IMR-90 (cell line): ENCODE results near the gene DDI2. TPM values are rescaled to one million over a fixed set of nuclear protein-coding genes. Genes with fewer than 3 reads are reported as not detected.

Source experiments
- ATAC-seq: fragments of 200-7000 bp; cut with Tn5 transposase; 2 replicates; pipeline ENCODE4 v1.9.1; 2020; ENCODE audit warnings: low read depth, mild to moderate bottlenecking, moderate library complexity
- BruUV-seq: library from RNA; stranded (reverse); fragments of 400-500 nt; replicated peaks from 2 replicates; lab custom pipeline; 2021; lab: Mats Ljungman, UMichigan
- CTCF ChIA-PET: fragments of 300-600 bp; formaldehyde crosslinking; extraction: SDS; loops from one replicate; lab custom pipeline; 2021; ENCODE audit warnings: antibody characterized with exemption; lab: Yijun Ruan, JAX
- POLR2A ChIA-PET: fragments of 300-600 bp; sonication (Branson Sonifier 250); formaldehyde crosslinking; loops from one replicate; lab custom pipeline; 2022; ENCODE audit warnings: antibody characterized with exemption; ENCODE audit not compliant: unreplicated experiment; lab: Charles Lee
- DNase-seq: peaks from one replicate; pipeline ENCODE4 v3.0.0; 2013
- H2AFZ ChIP-seq: replicated peaks from 2 replicates; pipeline ENCODE3; 2013; ENCODE audit warnings: low read length, mild to moderate bottlenecking; ENCODE audit not compliant: poor library complexity
- H2AK5ac ChIP-seq: 2 replicates; pipeline ENCODE4 v1.6.1; 2013; ENCODE audit warnings: low read depth, low read length, inconsistent platforms
- H2AK9ac ChIP-seq: replicated peaks from 2 replicates; pipeline ENCODE3; 2013; ENCODE audit warnings: mild to moderate bottlenecking, low read depth, low read length, moderate library complexity; ENCODE audit not compliant: poor library complexity
- H2BK120ac ChIP-seq: 2 replicates; pipeline ENCODE4 v1.6.1; 2013; ENCODE audit warnings: low read depth, low read length, inconsistent platforms
- H2BK15ac ChIP-seq: 3 replicates; pipeline ENCODE4 v1.6.1; 2013; ENCODE audit warnings: low read depth, low read length, inconsistent platforms
- H2BK20ac ChIP-seq: 2 replicates; pipeline ENCODE4 v1.6.1; 2013; ENCODE audit warnings: low read depth, mild to moderate bottlenecking, inconsistent platforms, low read length, moderate library complexity
- H2BK5ac ChIP-seq: 2 replicates; pipeline ENCODE4 v1.6.1; 2013; ENCODE audit warnings: mild to moderate bottlenecking, low read depth, low read length, inconsistent platforms; ENCODE audit not compliant: poor library complexity, severe bottlenecking
- H3K14ac ChIP-seq: replicated peaks from 2 replicates; pipeline ENCODE4 v1.6.1; 2013; ENCODE audit warnings: low read depth, low read length, inconsistent platforms
- H3K18ac ChIP-seq: 2 replicates; pipeline ENCODE4 v1.6.1; 2013; ENCODE audit warnings: low read depth, low read length, control low read depth
- H3K23ac ChIP-seq: 2 replicates; pipeline ENCODE4 v1.6.1; 2013; ENCODE audit warnings: low read depth, low read length, inconsistent platforms
- H3K27ac ChIP-seq: 2 replicates; pipeline ENCODE4 v1.5.1; 2013; ENCODE audit warnings: mild to moderate bottlenecking, control low read depth, low read length; ENCODE audit not compliant: insufficient read depth
- H3K27me3 ChIP-seq: 2 replicates; pipeline ENCODE4 v1.6.1; 2013; ENCODE audit warnings: low read length; ENCODE audit not compliant: control insufficient read depth, insufficient read depth
- H3K36me3 ChIP-seq: 2 replicates; pipeline ENCODE4 v1.6.1; 2013; ENCODE audit warnings: low read length, mixed read lengths; ENCODE audit not compliant: control insufficient read depth, insufficient read depth
- H3K4ac ChIP-seq: 2 replicates; pipeline ENCODE4 v1.6.1; 2013; ENCODE audit warnings: low read depth, low read length, inconsistent platforms
- H3K4me1 ChIP-seq: 2 replicates; pipeline ENCODE4 v1.6.1; 2013; ENCODE audit warnings: low read length, mixed read lengths; ENCODE audit not compliant: control insufficient read depth, insufficient read depth
- H3K4me2 ChIP-seq: 2 replicates; pipeline ENCODE4 v1.6.1; 2013; ENCODE audit warnings: low read depth, mild to moderate bottlenecking, control low read depth, low read length, moderate library complexity
- H3K4me3 ChIP-seq: 2 replicates; pipeline ENCODE4 v1.5.1; 2013; ENCODE audit warnings: low read depth, mild to moderate bottlenecking, control low read depth, low read length, moderate library complexity; ENCODE audit not compliant: insufficient read depth
- H3K56ac ChIP-seq: 2 replicates; pipeline ENCODE4 v1.6.1; 2013; ENCODE audit warnings: low read length, inconsistent platforms; ENCODE audit not compliant: insufficient read depth; ENCODE audit errors: extremely low read depth
- H3K79me1 ChIP-seq, 2 experiments: 2 replicates each; pipeline ENCODE4 v1.6.1; 2013; ENCODE audit warnings: low read length in 2 of 2, inconsistent platforms in 1 of 2, low read depth in 1 of 2
- H3K9ac ChIP-seq: 2 replicates; pipeline ENCODE4 v1.6.1; 2013; ENCODE audit warnings: low read depth, low read length, control low read depth
- H3K9me1 ChIP-seq: 2 replicates; pipeline ENCODE4 v1.6.1; 2013; ENCODE audit warnings: low read length, inconsistent platforms; ENCODE audit not compliant: insufficient read depth
- H3K9me3 ChIP-seq: 2 replicates; pipeline ENCODE4 v1.6.1; 2013; ENCODE audit warnings: low read length; ENCODE audit not compliant: control insufficient read depth, insufficient read depth
- H4K20me1 ChIP-seq: 2 replicates; pipeline ENCODE4 v1.6.1; 2013; ENCODE audit warnings: low read length, inconsistent platforms; ENCODE audit not compliant: insufficient read depth
- H4K5ac ChIP-seq: 2 replicates; pipeline ENCODE4 v1.6.1; 2013; ENCODE audit warnings: mild to moderate bottlenecking, low read depth, low read length, control low read depth
- H4K8ac ChIP-seq, 2 experiments: 2 replicates each; pipeline ENCODE4 v1.6.1; 2013; ENCODE audit warnings: low read depth in 2 of 2, low read length in 2 of 2, control low read depth in 1 of 2, inconsistent platforms in 1 of 2
- H4K91ac ChIP-seq: 2 replicates; pipeline ENCODE4 v1.6.1; 2013; ENCODE audit warnings: low read depth, low read length, inconsistent platforms; ENCODE audit not compliant: insufficient read depth
- CHD1 ChIP-seq: IDR thresholded peaks from 2 replicates; pipeline ENCODE4 v1.6.1; 2012; ENCODE audit warnings: low read depth, low read length, improper control_type of control experiment
- MAZ ChIP-seq: IDR thresholded peaks from 2 replicates; pipeline ENCODE4 v1.6.1; 2012; ENCODE audit warnings: low read depth, mild to moderate bottlenecking, low read length, improper control_type of control experiment, moderate library complexity, borderline replicate concordance
- RCOR1 ChIP-seq: IDR thresholded peaks from 2 replicates; pipeline ENCODE4 v1.6.1; 2012; ENCODE audit warnings: mild to moderate bottlenecking, low read length, improper control_type of control experiment; ENCODE audit not compliant: insufficient replicate concordance
- WGBS, 2 experiments: methylation state at CpG; one replicate each; pipeline versions ENCODE4 v1.1.5 to v1.1.7; 2013; ENCODE audit warnings: missing lambda C conversion rate in 2 of 2; ENCODE audit not compliant: insufficient read length in 1 of 2; ENCODE audit errors: extremely low coverage in 2 of 2; 5-methylcytosine and 5-hydroxymethylcytosine counted together
- dilution Hi-C: fragments of 300-500 bp; cut with HindIII; formaldehyde crosslinking; loops from one replicate; pipeline ENCODE4 v1.14.3; 2018; ENCODE audit warnings: low sequenced_read_pairs; ENCODE audit not compliant: unreplicated experiment
- in situ Hi-C: fragments of 300-500 bp; cut with MboI; formaldehyde crosslinking; loops from 3 replicates; pipeline ENCODE4 v1.14.3; 2019; ENCODE audit warnings: low sequenced_read_pairs, inconsistent platforms, mixed read lengths
- intact Hi-C: fragments of 100-400 bp; cut with micrococcal nuclease; formaldehyde crosslinking; loops from 2 replicates; pipeline ENCODE4 v1.10.0; 2022
- polyA plus RNA-seq, 3 experiments: library from polyadenylated mRNA; depleted of rRNA; stranded (reverse); fragments of >200 nt; gene quantifications; 2 replicates each; pipeline ENCODE4 v1.2.3, GENCODE V29; 2012; ENCODE audit warnings: low replicate concordance in 1 of 3
- total RNA-seq: library from RNA; depleted of rRNA; stranded (reverse); fragments of >200 nt; gene quantifications from 2 replicates; pipeline ENCODE4 v1.2.3, GENCODE V29; 2012
- TF ChIP-seq, protein P1 (sequence below): fragments of 150-350 bp; IDR thresholded peaks from 2 replicates; pipeline ENCODE4 v1.6.1; 2017; ENCODE audit warnings: mild to moderate bottlenecking, antibody characterized with exemption, low read length, low read depth

The DDI2 gene
- total and polyA plus RNA-seq, 2 of the 4 experiments (the other 2 are of a cell fraction): 6.0 to 13.4 TPM

- intact Hi-C loops (no loop called here), dilution Hi-C loops (no loop called here), in situ Hi-C loops (no loop called here)
- no peaks in the 10 kb centered on the region for H3K9me3 ChIP-seq
- POLR2A ChIA-PET: no interaction called here
- H3K9me1 ChIP-seq: peaks cover 17% of the 10 kb centered on the region
- CTCF ChIA-PET: no interaction called here
- peaks cover 0 to 10% of the 10 kb centered on the region in 2 experiments; a peak in 1 of 4 replicates for H3K79me1 ChIP-seq
- H3K27ac ChIP-seq: no peak overlapping the region
- no peak overlapping the region for H3K18ac ChIP-seq
- peak overlapping the region in 1 of 2 experiments; percentile 66; a peak in 1 of 4 replicates for H4K8ac ChIP-seq
- no peak overlapping the region for H3K4me3 ChIP-seq
- H2AFZ ChIP-seq: no peak overlapping the region
- ATAC-seq (peak; percentile 41), DNase-seq (peak; percentile 81)
- no peak overlapping the region for H3K14ac ChIP-seq
- no peak overlapping the region for H2AK5ac ChIP-seq
- H3K23ac ChIP-seq: no peak overlapping the region
- WGBS, 2 experiments: 71% methylated on average over 1 of the region's 1 CpG; no CpG with 5 or more reads in 1 of the 2 experiments
- H4K20me1 ChIP-seq: no peaks in the 10 kb centered on the region
- H3K56ac ChIP-seq: no peak overlapping the region
- no peak overlapping the region for H2BK20ac ChIP-seq
- H2BK5ac ChIP-seq: peak overlapping the region; percentile 38
- no peak overlapping the region for H2AK9ac ChIP-seq
- H3K36me3 ChIP-seq: no peaks in the 10 kb centered on the region
- H2BK120ac ChIP-seq: peak overlapping the region; percentile 22; the same call in 1 of the 2 replicates
- no TSS peak for BruUV-seq
- H3K4ac ChIP-seq: peak overlapping the region; percentile 60; the same call in 1 of the 2 replicates
- TF ChIP-seq CHD1 (no peak), RCOR1 (no peak), MAZ (no peak)
- TF ChIP-seq, protein P1, sequence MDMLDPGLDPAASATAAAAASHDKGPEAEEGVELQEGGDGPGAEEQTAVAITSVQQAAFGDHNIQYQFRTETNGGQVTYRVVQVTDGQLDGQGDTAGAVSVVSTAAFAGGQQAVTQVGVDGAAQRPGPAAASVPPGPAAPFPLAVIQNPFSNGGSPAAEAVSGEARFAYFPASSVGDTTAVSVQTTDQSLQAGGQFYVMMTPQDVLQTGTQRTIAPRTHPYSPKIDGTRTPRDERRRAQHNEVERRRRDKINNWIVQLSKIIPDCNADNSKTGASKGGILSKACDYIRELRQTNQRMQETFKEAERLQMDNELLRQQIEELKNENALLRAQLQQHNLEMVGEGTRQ: peak; percentile 60; the same call in 1 of the 2 replicates
- H4K91ac ChIP-seq: no peak overlapping the region
- H3K4me1 ChIP-seq: peaks cover 13% of the 10 kb centered on the region
- no peaks in the 10 kb centered on the region for H3K27me3 ChIP-seq
- H2BK15ac ChIP-seq: no peak overlapping the region
- no peak overlapping the region for H4K5ac ChIP-seq
- no peak overlapping the region for H3K4me2 ChIP-seq
- H3K9ac ChIP-seq: no peak overlapping the region
Observed at GRCh38 chr1:15678578-15678977, 61.3 kb downstream of the DDI2 start.
